C4-2B (cell line): ENCODE measurements around the gene RPL37A.

Experiments
- H3K27ac ChIP-seq: fragments of 450-650 bp; 2 replicates; pipeline ENCODE4 v1.5.1; 2017
- CTCF ChIP-seq: fragments of 450-650 bp; conservative IDR thresholded peaks from 2 replicates; pipeline ENCODE4 v1.5.1; 2017; ENCODE audit warnings: mild to moderate bottlenecking
- ZFX ChIP-seq: fragments of 450-650 bp; IDR thresholded peaks from 2 replicates; pipeline ENCODE4 v1.6.1; 2017

RPL37A gene

GRCh38 chr2:216534809-216535208 is 36.2 kb downstream of the RPL37A start:
- H3K27ac ChIP-seq, result 0 out of 2 replicates have a peak overlapping the region, but pooled peaks have one; percentile 27
- TF ChIP-seq CTCF (no peak), ZFX (no peak)

- peak overlapping the region; percentile 27 for H3K27ac ChIP-seq
Observed at GRCh38 chr2:216535454-216535995, 36.9 kb downstream of the RPL37A start.

GRCh38 chr2:216536734-216537210 is 38.1 kb downstream of the RPL37A start:
- no peak for TF ChIP-seq CTCF
- no peak for TF ChIP-seq ZFX
- H3K27ac ChIP-seq, result no peak overlapping the region; the same call in 1 of the 2 replicates

More at GRCh38 chr2:216535454-216535995, 36.9 kb downstream of the RPL37A start:
- TF ChIP-seq ZFX, result no peak
- no peak for TF ChIP-seq CTCF

- TF ChIP-seq ZFX (no peak), CTCF (no peak)
- H3K27ac ChIP-seq, result no peak overlapping the region
Observed at GRCh38 chr2:216537366-216537765, 38.7 kb downstream of the RPL37A start.

GRCh38 chr2:216538538-216538937 is 39.9 kb downstream of the RPL37A start:
- peak overlapping the region; percentile 7; the same call in 1 of the 2 replicates for H3K27ac ChIP-seq
- TF ChIP-seq CTCF (no peak), ZFX (no peak)

- peak overlapping the region; percentile 7; the same call in 1 of the 2 replicates for H3K27ac ChIP-seq
- no peak for TF ChIP-seq ZFX
- no peak for TF ChIP-seq CTCF
Observed at GRCh38 chr2:216539120-216539519, 40.5 kb downstream of the RPL37A start.

GRCh38 chr2:216539791-216540241 is 41.2 kb downstream of the RPL37A start:
- H3K27ac ChIP-seq, result peak overlapping the region; percentile 19
- no peak for TF ChIP-seq CTCF
- no peak for TF ChIP-seq ZFX
